ENCODE measurements around the gene DDX4.

Gene DDX4

GRCh38 chr5:55832446-55832845, 94.6 kb downstream of the DDX4 start:
- Histone ChIP-seq H3K27me3 (no peaks in the 10 kb centered on the region), H3K4me1 (ENCODE audit: control insufficient read depth in 1 of 2, insufficient read depth in 1 of 2, low read depth in 1 of 2, low read length in 1 of 2) (peaks cover 0 to 4% of the 10 kb centered on the region in 2 experiments), H3K9me3 (no peaks in the 10 kb centered on the region), H3K4me3 (ENCODE audit: low read depth in 1 of 2, low read length in 1 of 2) (no peak overlapping the region), H3K27ac (no peak overlapping the region), H3K36me3 (no peaks in the 10 kb centered on the region)
- no peak for TF ChIP-seq CTCF (IDR thresholded peaks at IDR 0.05)

GRCh38 chr5:55836191-55836590, 98.3 kb downstream of the DDX4 start:
- no peak for TF ChIP-seq CTCF (IDR thresholded peaks at IDR 0.05)
- H3K9me3 ChIP-seq = no peaks in the 10 kb centered on the region
- H3K36me3 ChIP-seq = no peaks in the 10 kb centered on the region
- H3K4me1 ChIP-seq (ENCODE audit: control insufficient read depth in 1 of 2, insufficient read depth in 1 of 2, low read depth in 1 of 2, low read length in 1 of 2) = peaks cover 0 to 4% of the 10 kb centered on the region in 2 experiments
- no peak overlapping the region for H3K4me3 ChIP-seq (ENCODE audit: low read depth in 1 of 2, low read length in 1 of 2)
- H3K27me3 ChIP-seq = peaks cover 2% of the 10 kb centered on the region
- no peak overlapping the region for H3K27ac ChIP-seq

GRCh38 chr5:55841976-55842375, 104.1 kb downstream of the DDX4 start:
- Histone ChIP-seq H3K9me3 (no peaks in the 10 kb centered on the region), H3K4me1 (ENCODE audit: control insufficient read depth in 1 of 2, insufficient read depth in 1 of 2, low read depth in 1 of 2, low read length in 1 of 2) (no peaks in the 10 kb centered on the region), H3K36me3 (no peaks in the 10 kb centered on the region), H3K27me3 (peaks cover 2% of the 10 kb centered on the region), H3K27ac (no peak overlapping the region), H3K4me3 (ENCODE audit: low read depth in 1 of 2, low read length in 1 of 2) (no peak overlapping the region)
- TF ChIP-seq CTCF (IDR thresholded peaks at IDR 0.05) = no peak

- no peaks in the 10 kb centered on the region for H3K9me3 ChIP-seq
- H3K4me1 ChIP-seq (ENCODE audit: control insufficient read depth in 1 of 2, insufficient read depth in 1 of 2, low read depth in 1 of 2, low read length in 1 of 2) = no peaks in the 10 kb centered on the region
- peaks cover 46% of the 10 kb centered on the region for H3K27me3 ChIP-seq
- H3K4me3 ChIP-seq (ENCODE audit: low read depth in 1 of 2, low read length in 1 of 2) = no peak overlapping the region
- H3K36me3 ChIP-seq = no peaks in the 10 kb centered on the region
- no peak overlapping the region for H3K27ac ChIP-seq
- TF ChIP-seq CTCF (IDR thresholded peaks at IDR 0.05) = no peak
Observed at GRCh38 chr5:55847837-55848236, 110.0 kb downstream of the DDX4 start.

- no peak for TF ChIP-seq CTCF (IDR thresholded peaks at IDR 0.05)
Observed at GRCh38 chr5:55848783-55849182, 110.9 kb downstream of the DDX4 start.

More at GRCh38 chr5:55848783-55849182, 110.9 kb downstream of the DDX4 start:
- Histone ChIP-seq H3K27me3 (peaks cover 55% of the 10 kb centered on the region), H3K27ac (no peak overlapping the region), H3K4me1 (ENCODE audit: control insufficient read depth in 1 of 2, insufficient read depth in 1 of 2, low read depth in 1 of 2, low read length in 1 of 2) (no peaks in the 10 kb centered on the region), H3K36me3 (no peaks in the 10 kb centered on the region), H3K4me3 (ENCODE audit: low read depth in 1 of 2, low read length in 1 of 2) (no peak overlapping the region), H3K9me3 (no peaks in the 10 kb centered on the region)

Measured in neutrophil (primary cell).